ENCODE measurements around the gene EEIG2. TPM values are rescaled to one million over a fixed set of nuclear protein-coding genes. Genes with fewer than 3 reads are reported as not detected.

The EEIG2 gene
- total RNA-seq, 1 donor from 2014 or later: 25.4 TPM

DNA sequence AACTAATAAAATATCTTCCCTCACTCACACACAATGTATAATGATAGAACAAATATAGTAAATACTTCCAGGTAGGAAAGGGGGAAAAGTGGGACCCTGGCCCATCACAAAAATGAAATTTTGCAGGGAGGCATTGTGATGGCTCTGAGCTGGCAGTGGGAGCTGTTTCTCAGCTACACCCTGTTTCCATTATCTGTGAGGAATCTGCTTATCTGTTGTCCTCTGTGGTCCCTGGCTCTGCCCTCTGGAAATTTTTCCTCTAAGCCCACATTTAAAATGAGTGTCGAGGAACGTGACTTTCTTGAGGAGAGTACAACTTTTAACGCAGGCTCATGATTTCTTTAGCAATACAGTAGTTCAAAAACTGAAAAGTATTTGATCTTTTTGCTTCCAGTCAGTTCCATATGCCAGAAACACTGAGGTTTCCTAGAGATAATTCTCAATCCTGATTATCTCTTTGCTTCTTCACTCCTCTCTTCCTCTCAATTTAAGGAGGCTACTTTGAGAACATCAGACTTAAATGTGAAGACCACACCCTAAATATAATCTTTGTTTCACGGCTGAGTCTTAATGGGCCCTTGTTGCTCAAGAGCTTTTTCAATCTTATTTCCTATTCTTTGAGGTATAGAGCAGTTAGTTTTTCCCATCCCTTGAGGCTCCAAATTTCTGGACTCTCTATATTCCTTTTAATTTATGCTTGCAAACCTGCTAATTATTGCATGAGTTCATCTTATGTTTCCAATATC lies 5.0 kb upstream of the EEIG2 start:
- intact Hi-C loops (cut with micrococcal nuclease): loop anchor here (5.0 kb wide), 1 partner anchor 37 kb away; no protein-coding TSS in a partner anchor
- Mint-ChIP-seq H3K27me3 (ENCODE audit: low read depth) (peaks cover 6% of the 10 kb centered on the region), H3K4me1 (ENCODE audit: low read depth) (peaks cover 24% of the 10 kb centered on the region), H3K36me3 (ENCODE audit: low read depth) (no peaks in the 10 kb centered on the region), H3K9me3 (no peaks in the 10 kb centered on the region), H3K27ac (no peak overlapping the region), H3K4me3 (ENCODE audit: low read depth) (no peak overlapping the region)
- DNase-seq (ENCODE audit: low spot score): no peak

DNA sequence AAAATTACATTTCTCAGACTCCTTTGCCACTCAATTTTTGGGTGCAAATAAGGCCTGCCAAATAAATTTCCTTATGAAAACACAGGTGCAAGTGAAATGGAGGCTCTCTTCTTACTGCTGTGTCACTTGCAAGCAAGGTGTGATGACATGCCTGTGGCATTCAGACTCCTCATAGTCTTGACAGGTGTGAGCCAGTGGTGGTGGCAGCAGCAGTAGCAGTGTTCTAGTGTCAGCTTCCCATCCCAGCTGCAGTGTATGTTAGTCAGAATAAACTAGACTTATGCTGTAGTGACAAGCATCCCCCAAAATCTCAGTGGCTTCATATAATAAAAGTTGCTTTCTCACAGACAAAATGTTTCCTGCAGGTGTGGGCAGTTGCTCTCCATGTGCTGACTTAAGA lies 3.8 kb upstream of the EEIG2 start:
- Mint-ChIP-seq H3K4me3 (ENCODE audit: low read depth) (no peak overlapping the region), H3K36me3 (ENCODE audit: low read depth) (no peaks in the 10 kb centered on the region), H3K4me1 (ENCODE audit: low read depth) (peaks cover 27% of the 10 kb centered on the region), H3K27me3 (ENCODE audit: low read depth) (peaks cover 6% of the 10 kb centered on the region), H3K9me3 (no peaks in the 10 kb centered on the region), H3K27ac (no peak overlapping the region)
- intact Hi-C loops (cut with micrococcal nuclease): no loop called here
- no peak for DNase-seq (ENCODE audit: low spot score)

- Mint-ChIP-seq H3K4me3 (ENCODE audit: low read depth) (no peak overlapping the region), H3K36me3 (ENCODE audit: low read depth) (no peaks in the 10 kb centered on the region), H3K27ac (no peak overlapping the region), H3K27me3 (ENCODE audit: low read depth) (peaks cover 6% of the 10 kb centered on the region), H3K9me3 (no peaks in the 10 kb centered on the region), H3K4me1 (ENCODE audit: low read depth) (peaks cover 25% of the 10 kb centered on the region)
- no peak for DNase-seq (ENCODE audit: low spot score)
- intact Hi-C loops (cut with micrococcal nuclease): no loop called here
These were observed 3.4 kb upstream of the EEIG2 start for GRCh38 chr1:108556499-108556898.

GRCh38 chr1:108557296-108557695 lies 2.6 kb upstream of the EEIG2 start:
- H3K36me3 Mint-ChIP-seq (ENCODE audit: low read depth): no peaks in the 10 kb centered on the region
- H3K4me3 Mint-ChIP-seq (ENCODE audit: low read depth): no peak overlapping the region
- H3K27me3 Mint-ChIP-seq (ENCODE audit: low read depth): peaks cover 6% of the 10 kb centered on the region
- H3K27ac Mint-ChIP-seq: no peak overlapping the region
- intact Hi-C loops (cut with micrococcal nuclease): no loop called here
- no peaks in the 10 kb centered on the region for H3K9me3 Mint-ChIP-seq
- H3K4me1 Mint-ChIP-seq (ENCODE audit: low read depth): peaks cover 30% of the 10 kb centered on the region
- DNase-seq (ENCODE audit: low spot score): no peak

GRCh38 chr1:108560189-108560873 lies 431 bp downstream of the EEIG2 start:
- H3K27me3 Mint-ChIP-seq (ENCODE audit: low read depth): no peaks in the 10 kb centered on the region

DNA sequence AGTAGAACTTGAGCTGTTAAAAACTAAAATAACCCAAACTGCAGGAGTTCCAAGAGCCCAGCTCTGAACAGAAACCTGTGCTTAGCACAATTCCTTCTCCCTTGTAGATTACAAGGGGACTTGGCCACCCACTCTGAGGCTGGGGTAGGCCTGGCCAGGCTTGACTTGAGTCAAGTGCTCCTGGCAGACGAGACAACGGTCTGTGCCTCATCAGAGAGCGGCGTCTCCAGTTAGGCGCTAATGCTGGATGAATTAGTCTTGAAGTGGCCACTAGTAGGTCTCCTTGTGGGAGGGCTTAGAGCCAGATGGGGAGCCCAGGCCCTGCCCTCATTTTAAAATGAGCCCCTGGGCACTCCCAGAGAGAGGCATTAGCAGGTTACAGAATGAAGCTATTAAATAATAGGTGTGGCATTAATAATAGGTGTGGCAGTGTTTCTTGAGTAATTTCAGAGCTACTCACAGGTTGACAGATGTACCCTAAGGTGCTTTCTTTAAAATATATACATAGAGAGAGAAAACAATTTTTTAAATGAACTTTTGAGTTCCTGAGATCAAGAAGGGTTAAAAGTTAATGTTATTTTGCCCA lies 1.1 kb downstream of the EEIG2 start:
- DNase-seq (ENCODE audit: low spot score): peak; percentile 42
- peak overlapping the region; percentile 95 for H3K4me3 Mint-ChIP-seq (ENCODE audit: low read depth)
- H3K27me3 Mint-ChIP-seq (ENCODE audit: low read depth): no peaks in the 10 kb centered on the region
- H3K27ac Mint-ChIP-seq: peak overlapping the region; percentile 77
- H3K36me3 Mint-ChIP-seq (ENCODE audit: low read depth): no peaks in the 10 kb centered on the region
- H3K4me1 Mint-ChIP-seq (ENCODE audit: low read depth): peaks cover 32% of the 10 kb centered on the region
- intact Hi-C loops (cut with micrococcal nuclease): loop anchor here (1.0 to 2.0 kb wide), 3 partner anchors 49 to 82 kb away; no protein-coding TSS in a partner anchor
- H3K9me3 Mint-ChIP-seq: no peaks in the 10 kb centered on the region

More at GRCh38 chr1:108560189-108560873, 431 bp downstream of the EEIG2 start:
- peak; percentile 31 for DNase-seq (ENCODE audit: low spot score)
- H3K27ac Mint-ChIP-seq: peak overlapping the region; percentile 77
- intact Hi-C loops (cut with micrococcal nuclease): loop anchor here (2.0 kb wide), 2 partner anchors 56 to 82 kb away; no protein-coding TSS in a partner anchor
- H3K4me1 Mint-ChIP-seq (ENCODE audit: low read depth): peaks cover 34% of the 10 kb centered on the region
- peak overlapping the region; percentile 95 for H3K4me3 Mint-ChIP-seq (ENCODE audit: low read depth)
- H3K36me3 Mint-ChIP-seq (ENCODE audit: low read depth): no peaks in the 10 kb centered on the region
- H3K9me3 Mint-ChIP-seq: no peaks in the 10 kb centered on the region

- Mint-ChIP-seq H3K27ac (no peak overlapping the region), H3K27me3 (ENCODE audit: low read depth) (no peaks in the 10 kb centered on the region), H3K9me3 (no peaks in the 10 kb centered on the region), H3K4me1 (ENCODE audit: low read depth) (peaks cover 34% of the 10 kb centered on the region), H3K4me3 (ENCODE audit: low read depth) (peak overlapping the region; percentile 48), H3K36me3 (ENCODE audit: low read depth) (no peaks in the 10 kb centered on the region)
- peak; percentile 74 for DNase-seq (ENCODE audit: low spot score)
- intact Hi-C loops (cut with micrococcal nuclease): loop anchor here (1.0 to 2.0 kb wide), 3 partner anchors 50 to 81 kb away; no protein-coding TSS in a partner anchor
These were observed 1.9 kb downstream of the EEIG2 start for GRCh38 chr1:108561689-108562326.

DNA sequence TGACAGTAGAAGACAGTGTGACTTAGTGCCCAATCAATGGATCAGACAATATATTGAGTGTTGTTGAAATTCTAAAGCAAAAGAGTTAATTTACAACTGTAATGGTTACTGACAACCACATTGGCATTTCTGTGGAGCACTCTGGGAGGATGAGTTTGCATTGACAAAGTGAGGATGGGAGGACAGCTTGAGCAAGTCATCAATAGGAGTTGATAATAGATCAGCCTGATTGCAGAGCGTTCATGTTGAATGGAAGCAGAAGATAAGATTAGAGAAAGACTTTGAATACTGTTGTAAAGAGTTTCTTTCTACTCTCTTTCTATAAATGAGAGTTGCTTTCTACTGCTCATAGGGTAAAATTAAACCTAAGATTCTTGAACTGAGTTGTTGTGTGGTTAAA lies 3.9 kb downstream of the EEIG2 start:
- H3K27me3 Mint-ChIP-seq (ENCODE audit: low read depth): no peaks in the 10 kb centered on the region
- DNase-seq (ENCODE audit: low spot score): no peak
- H3K9me3 Mint-ChIP-seq: no peaks in the 10 kb centered on the region
- no peak overlapping the region for H3K4me3 Mint-ChIP-seq (ENCODE audit: low read depth)
- intact Hi-C loops (cut with micrococcal nuclease): no loop called here
- H3K27ac Mint-ChIP-seq: no peak overlapping the region
- H3K4me1 Mint-ChIP-seq (ENCODE audit: low read depth): peaks cover 38% of the 10 kb centered on the region
- H3K36me3 Mint-ChIP-seq (ENCODE audit: low read depth): no peaks in the 10 kb centered on the region

DNA sequence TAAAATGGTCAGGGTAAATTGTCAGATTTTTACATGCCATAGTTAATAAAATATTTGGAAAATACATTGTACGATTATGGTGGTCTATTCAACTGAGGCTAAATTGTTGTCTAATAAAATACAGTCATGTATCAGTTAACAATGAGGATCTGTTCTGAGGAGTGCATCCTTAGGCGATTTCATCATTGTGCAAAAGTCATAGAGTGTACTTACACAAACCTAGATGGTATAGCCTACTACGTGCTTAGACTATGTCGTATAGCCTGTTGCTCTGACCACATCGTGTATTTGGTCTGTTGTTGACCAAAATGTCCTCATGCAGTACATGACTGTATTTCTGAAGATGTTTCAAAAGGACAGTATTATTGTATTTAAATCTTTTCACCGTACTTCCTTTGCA lies 5.2 kb downstream of the EEIG2 start:
- no peak overlapping the region for H3K4me3 Mint-ChIP-seq (ENCODE audit: low read depth)
- no peak for DNase-seq (ENCODE audit: low spot score)
- no peaks in the 10 kb centered on the region for H3K9me3 Mint-ChIP-seq
- no peaks in the 10 kb centered on the region for H3K36me3 Mint-ChIP-seq (ENCODE audit: low read depth)
- H3K4me1 Mint-ChIP-seq (ENCODE audit: low read depth): peaks cover 42% of the 10 kb centered on the region
- intact Hi-C loops (cut with micrococcal nuclease): no loop called here
- no peaks in the 10 kb centered on the region for H3K27me3 Mint-ChIP-seq (ENCODE audit: low read depth)
- no peak overlapping the region for H3K27ac Mint-ChIP-seq

DNA sequence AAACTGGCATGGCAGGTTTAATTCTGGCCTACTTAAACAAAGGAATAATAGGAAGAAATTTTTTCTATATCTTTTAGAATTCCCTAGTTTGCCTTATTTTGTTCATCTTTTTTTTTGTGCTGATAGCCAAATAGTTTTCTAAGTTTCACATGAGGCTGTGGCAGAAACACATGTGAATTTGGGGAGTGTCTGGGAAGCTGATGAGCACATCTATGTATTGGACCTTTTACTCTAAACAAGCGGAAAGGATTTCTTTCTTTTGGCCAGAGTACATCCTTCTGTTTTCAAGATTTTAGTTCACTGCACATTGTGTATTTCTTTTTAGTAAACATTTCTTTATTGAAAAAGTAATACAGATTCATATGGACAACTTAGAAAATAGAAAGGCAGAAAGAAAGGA lies 5.6 kb downstream of the EEIG2 start:
- Mint-ChIP-seq H3K9me3 (no peaks in the 10 kb centered on the region), H3K4me1 (ENCODE audit: low read depth) (peaks cover 42% of the 10 kb centered on the region), H3K27ac (no peak overlapping the region), H3K27me3 (ENCODE audit: low read depth) (no peaks in the 10 kb centered on the region), H3K36me3 (ENCODE audit: low read depth) (no peaks in the 10 kb centered on the region), H3K4me3 (ENCODE audit: low read depth) (no peak overlapping the region)
- DNase-seq (ENCODE audit: low spot score): no peak
- intact Hi-C loops (cut with micrococcal nuclease): no loop called here

DNA sequence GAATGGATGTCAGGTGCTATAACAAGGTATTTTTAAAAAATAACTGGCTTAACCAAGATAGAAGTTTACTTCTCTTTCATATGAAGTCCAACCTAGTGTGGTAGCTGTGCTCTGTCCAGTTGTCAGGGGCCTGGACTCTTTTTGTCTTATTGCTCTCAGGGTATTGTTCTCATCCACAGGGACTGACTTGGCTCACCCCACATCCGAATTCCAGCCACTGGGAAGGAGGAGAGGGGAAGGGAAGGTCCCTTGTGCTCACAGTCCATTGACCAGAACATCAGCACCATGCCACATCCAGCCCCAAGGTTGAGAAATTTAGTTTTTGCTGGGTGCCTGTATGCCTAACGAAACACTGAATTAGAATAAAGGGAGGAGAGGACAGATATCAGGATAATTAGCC lies 8.7 kb downstream of the EEIG2 start:
- intact Hi-C loops (cut with micrococcal nuclease): no loop called here
- no peak for DNase-seq (ENCODE audit: low spot score)
- Mint-ChIP-seq H3K9me3 (no peaks in the 10 kb centered on the region), H3K27ac (no peak overlapping the region), H3K36me3 (ENCODE audit: low read depth) (no peaks in the 10 kb centered on the region), H3K4me1 (ENCODE audit: low read depth) (peaks cover 19% of the 10 kb centered on the region), H3K27me3 (ENCODE audit: low read depth) (no peaks in the 10 kb centered on the region), H3K4me3 (ENCODE audit: low read depth) (no peak overlapping the region)

GRCh38 chr1:108569097-108569728 lies 9.3 kb downstream of the EEIG2 start:
- H3K27me3 Mint-ChIP-seq (ENCODE audit: low read depth): no peaks in the 10 kb centered on the region
- no peak overlapping the region for H3K27ac Mint-ChIP-seq
- H3K9me3 Mint-ChIP-seq: peaks cover 3% of the 10 kb centered on the region
- DNase-seq (ENCODE audit: low spot score): no peak
- H3K4me1 Mint-ChIP-seq (ENCODE audit: low read depth): peaks cover 14% of the 10 kb centered on the region
- intact Hi-C loops (cut with micrococcal nuclease): no loop called here
- peaks cover 3% of the 10 kb centered on the region for H3K36me3 Mint-ChIP-seq (ENCODE audit: low read depth)
- H3K4me3 Mint-ChIP-seq (ENCODE audit: low read depth): no peak overlapping the region
